CD14-positive monocyte (primary cell): Measurements from ENCODE around the gene LRRIQ1. TPM values are rescaled to one million over a fixed set of nuclear protein-coding genes. Genes with fewer than 3 reads are reported as not detected.

Experiments used
- DNase-seq, 3 donors: peaks; one replicate each; pipeline ENCODE4 v3.0.0-alpha.2; 2011 to 2022
- H2AFZ ChIP-seq: 2 replicates; pipeline ENCODE4 v1.6.0; 2012; ENCODE audit warnings: mild to moderate bottlenecking, low read depth, low read length, inconsistent platforms; ENCODE audit not compliant: insufficient read depth, poor library complexity, severe bottlenecking
- H3K27ac ChIP-seq, 2 donors: 1 replicate in 1 of 2; 2 replicates in 1 of 2; pipeline ENCODE4 v1.5.1; 2012 to 2013; ENCODE audit warnings: low read length in 2 of 2, control low read depth in 1 of 2, inconsistent platforms in 1 of 2, low read depth in 1 of 2, mild to moderate bottlenecking in 1 of 2
- H3K27me3 ChIP-seq, 2 donors: one replicate each; pipeline versions ENCODE4 v1.6.0 to v1.6.1; 2011 to 2013; ENCODE audit warnings: low read length in 2 of 2; ENCODE audit not compliant: control insufficient read depth in 2 of 2, insufficient read depth in 2 of 2
- H3K36me3 ChIP-seq, 2 donors: replicated peaks in 1 of 2; 1 replicate in 1 of 2; 2 replicates in 1 of 2; pipeline versions ENCODE4 v1.5.1 to v1.6.1; 2012 to 2013; ENCODE audit warnings: low read length in 2 of 2, control low read depth in 1 of 2, inconsistent platforms in 1 of 2, mild to moderate bottlenecking in 1 of 2; ENCODE audit not compliant: insufficient read depth in 2 of 2, control insufficient read depth in 1 of 2
- H3K4me1 ChIP-seq, 2 donors: 1 replicate in 1 of 2; 2 replicates in 1 of 2; pipeline versions ENCODE4 v1.5.1 to v1.6.1; 2012 to 2013; ENCODE audit warnings: low read length in 2 of 2, control low read depth in 1 of 2, inconsistent platforms in 1 of 2, mild to moderate bottlenecking in 1 of 2, moderate library complexity in 1 of 2; ENCODE audit not compliant: insufficient read depth in 2 of 2, control insufficient read depth in 1 of 2
- H3K4me2 ChIP-seq: replicated peaks from 2 replicates; pipeline ENCODE3; 2012; ENCODE audit warnings: low read length, moderate library complexity, mild to moderate bottlenecking; ENCODE audit not compliant: poor library complexity, severe bottlenecking; ENCODE audit errors: extremely low read depth
- H3K4me3 ChIP-seq, 3 experiments: fragments of 200-600 bp in 1 of 3; sonication (generic) in 1 of 3; replicated peaks in 1 of 3; 1 replicate in 2 of 3; 2 replicates in 1 of 3; pipeline ENCODE4 v1.5.1; 2011 to 2013; ENCODE audit warnings: low read length in 3 of 3, mild to moderate bottlenecking in 3 of 3, control low read depth in 2 of 3, low read depth in 2 of 3, inconsistent platforms in 1 of 3, moderate library complexity in 1 of 3
- H3K79me2 ChIP-seq: 2 replicates; pipeline ENCODE4 v1.6.0; 2012; ENCODE audit warnings: mild to moderate bottlenecking, control low read depth, inconsistent platforms, low read length, moderate library complexity; ENCODE audit not compliant: insufficient read depth
- H3K9ac ChIP-seq: 2 replicates; pipeline ENCODE4 v1.6.0; 2017; ENCODE audit warnings: low read length, mild to moderate bottlenecking; ENCODE audit not compliant: insufficient read depth, poor library complexity, severe bottlenecking
- H3K9me3 ChIP-seq, 2 donors: replicated peaks in 1 of 2; 1 replicate in 1 of 2; 2 replicates in 1 of 2; pipeline versions ENCODE4 v1.5.1 to v1.6.1; 2012 to 2013; ENCODE audit warnings: low read length in 2 of 2, control low read depth in 1 of 2; ENCODE audit not compliant: control insufficient read depth in 1 of 2, insufficient read depth in 1 of 2
- H4K20me1 ChIP-seq: 2 replicates; pipeline ENCODE4 v1.6.0; 2012; ENCODE audit warnings: mild to moderate bottlenecking, low read length, control low read depth, moderate library complexity; ENCODE audit not compliant: insufficient read depth
- H3K27ac Mint-ChIP-seq, 7 donors: one replicate each; pipeline ENCODE4 v1.8.0; 2020; ENCODE audit warnings: mild to moderate bottlenecking in 7 of 7, mixed read lengths in 7 of 7, moderate library complexity in 6 of 7, inconsistent platforms in 2 of 7
- H3K27me3 Mint-ChIP-seq, 3 donors: one replicate each; pipeline ENCODE4 v1.8.0; 2021 to 2022; ENCODE audit warnings: low read depth in 3 of 3, mild to moderate bottlenecking in 3 of 3, mixed read lengths in 3 of 3, moderate library complexity in 3 of 3, inconsistent platforms in 1 of 3
- H3K36me3 Mint-ChIP-seq, 2 donors: one replicate each; pipeline ENCODE4 v1.8.0; 2020; ENCODE audit warnings: mixed read lengths in 2 of 2, inconsistent platforms in 1 of 2, mild to moderate bottlenecking in 1 of 2
- H3K4me1 Mint-ChIP-seq: one replicate; pipeline ENCODE4 v1.8.0; 2020; ENCODE audit warnings: mild to moderate bottlenecking, mixed read lengths
- H3K4me3 Mint-ChIP-seq, 2 donors: one replicate each; pipeline ENCODE4 v1.8.0; 2020; ENCODE audit warnings: mild to moderate bottlenecking in 2 of 2, mixed read lengths in 2 of 2, moderate library complexity in 1 of 2
- H3K9me3 Mint-ChIP-seq, 7 donors: one replicate each; pipeline ENCODE4 v1.8.0; 2020 to 2022; ENCODE audit warnings: mixed read lengths in 7 of 7, mild to moderate bottlenecking in 6 of 7, moderate library complexity in 6 of 7, inconsistent platforms in 2 of 7
- WGBS: methylation state at CpG from one replicate; pipeline ENCODE4 v1.1.5; 2013; ENCODE audit warnings: missing lambda C conversion rate; ENCODE audit not compliant: insufficient coverage; 5-methylcytosine and 5-hydroxymethylcytosine counted together
- intact Hi-C, 2 donors: fragments of 100-400 bp; cut with micrococcal nuclease; formaldehyde crosslinking; loops; one replicate each; pipeline versions ENCODE4 v1.15.0 to v1.15.1; 2023
- polyA plus RNA-seq, 3 donors: library from polyadenylated mRNA; depleted of rRNA in 1 of 3; unstranded in 2 of 3; stranded (reverse) in 1 of 3; fragments of 300-500 nt in 2 of 3; fragments of >200 nt in 1 of 3; fragmentation: Illumina TruSeq in 2 of 3; gene quantifications; 1 replicate in 2 of 3; 2 replicates in 1 of 3; pipeline ENCODE4 v1.2.3, GENCODE V29; 2012 to 2021
- TF ChIP-seq, protein P1 (sequence below): fragments of 200-600 bp; IDR thresholded peaks from one replicate; pipeline ENCODE4 v1.8.0; 2022; ENCODE audit warnings: antibody characterized with exemption, mild to moderate bottlenecking

Gene LRRIQ1
- polyA plus RNA-seq, 3 donors: not detected

- peaks cover 9% of the 10 kb centered on the region for H3K4me1 Mint-ChIP-seq
- WGBS: 1% methylated on average over 35 of the region's 44 CpGs
- intact Hi-C loops: no loop called here
- H3K36me3 Mint-ChIP-seq: peaks cover 0 to 3% of the 10 kb centered on the region in 2 donors
- no peak for DNase-seq
- H3K27me3 ChIP-seq: peaks cover 62 to 93% of the 10 kb centered on the region in 2 donors
- H3K27me3 Mint-ChIP-seq: peaks cover 73 to 84% (median 81%) of the 10 kb centered on the region in 3 donors
- no peak overlapping the region for H3K9ac ChIP-seq
- H2AFZ ChIP-seq: no peak overlapping the region
- H3K27ac Mint-ChIP-seq: no peak overlapping the region
- peaks cover 0 to 14% (median 9%) of the 10 kb centered on the region in 7 donors for H3K9me3 Mint-ChIP-seq
- H3K27ac ChIP-seq: no peak overlapping the region
- H4K20me1 ChIP-seq: no peaks in the 10 kb centered on the region
- H3K9me3 ChIP-seq: peaks cover 0 to 21% of the 10 kb centered on the region in 2 donors
- TF ChIP-seq, protein P1, sequence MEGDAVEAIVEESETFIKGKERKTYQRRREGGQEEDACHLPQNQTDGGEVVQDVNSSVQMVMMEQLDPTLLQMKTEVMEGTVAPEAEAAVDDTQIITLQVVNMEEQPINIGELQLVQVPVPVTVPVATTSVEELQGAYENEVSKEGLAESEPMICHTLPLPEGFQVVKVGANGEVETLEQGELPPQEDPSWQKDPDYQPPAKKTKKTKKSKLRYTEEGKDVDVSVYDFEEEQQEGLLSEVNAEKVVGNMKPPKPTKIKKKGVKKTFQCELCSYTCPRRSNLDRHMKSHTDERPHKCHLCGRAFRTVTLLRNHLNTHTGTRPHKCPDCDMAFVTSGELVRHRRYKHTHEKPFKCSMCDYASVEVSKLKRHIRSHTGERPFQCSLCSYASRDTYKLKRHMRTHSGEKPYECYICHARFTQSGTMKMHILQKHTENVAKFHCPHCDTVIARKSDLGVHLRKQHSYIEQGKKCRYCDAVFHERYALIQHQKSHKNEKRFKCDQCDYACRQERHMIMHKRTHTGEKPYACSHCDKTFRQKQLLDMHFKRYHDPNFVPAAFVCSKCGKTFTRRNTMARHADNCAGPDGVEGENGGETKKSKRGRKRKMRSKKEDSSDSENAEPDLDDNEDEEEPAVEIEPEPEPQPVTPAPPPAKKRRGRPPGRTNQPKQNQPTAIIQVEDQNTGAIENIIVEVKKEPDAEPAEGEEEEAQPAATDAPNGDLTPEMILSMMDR: no peak
- peaks cover 0 to 6% of the 10 kb centered on the region in 2 donors for H3K4me1 ChIP-seq
- H3K79me2 ChIP-seq: no peaks in the 10 kb centered on the region
- peak overlapping the region in 1 of 3 experiments; percentile 54 for H3K4me3 ChIP-seq
- H3K36me3 ChIP-seq: no peaks in the 10 kb centered on the region
- H3K4me3 Mint-ChIP-seq: peak overlapping the region in 1 of 2 donors; percentile 91
- peak overlapping the region; percentile 61 for H3K4me2 ChIP-seq
Measured at GRCh38 chr12:85279449-85280164, 243.5 kb downstream of the LRRIQ1 start.

DNA sequence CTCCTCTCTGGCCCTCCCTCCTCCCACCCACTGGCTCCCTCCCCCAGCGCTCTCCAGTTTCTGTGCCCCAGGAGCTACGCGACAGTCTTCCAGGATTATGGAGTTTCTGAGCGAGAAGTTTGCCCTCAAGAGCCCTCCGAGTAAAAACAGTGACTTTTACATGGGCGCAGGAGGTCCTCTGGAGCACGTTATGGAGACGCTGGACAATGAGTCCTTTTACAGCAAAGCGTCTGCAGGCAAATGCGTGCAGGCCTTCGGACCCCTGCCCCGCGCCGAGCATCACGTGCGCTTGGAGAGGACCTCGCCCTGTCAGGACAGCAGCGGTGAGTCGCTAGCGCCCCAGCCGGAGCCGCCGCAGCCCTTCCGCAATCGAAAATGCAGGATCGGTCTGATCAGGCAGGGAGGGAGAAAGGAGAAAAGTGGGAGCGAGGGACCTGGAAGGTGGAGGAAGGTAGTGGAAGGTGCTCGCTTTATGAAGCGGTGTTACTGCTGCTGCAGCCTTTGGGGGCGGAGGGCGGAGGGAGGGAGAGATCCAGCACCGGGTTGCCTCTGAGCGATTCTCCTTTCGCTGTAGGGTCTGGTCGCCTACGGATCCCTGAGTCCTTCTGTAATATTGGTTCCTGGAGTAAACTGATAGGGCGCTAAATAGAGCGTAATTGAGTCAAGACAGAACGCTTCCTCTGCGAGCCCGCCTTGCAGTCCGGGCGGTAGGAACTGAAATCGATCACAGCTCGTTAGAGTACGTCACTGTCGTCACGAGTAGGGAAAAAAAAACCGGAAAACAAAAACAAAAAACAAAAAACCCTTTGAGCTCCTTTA lies 244.2 kb downstream of the LRRIQ1 start, which contains the start of gene ALX1:
TSS of gene ALX1 (plus strand) at position 56 of the 819 bp plus-strand sequence. CDS start at position 98, 42 bp downstream.
- H3K9me3 ChIP-seq: peaks cover 0 to 21% of the 10 kb centered on the region in 2 donors
- intact Hi-C loops: no loop called here
- no peak for DNase-seq
- no peak within 1 kb of the TSS for H3K27ac ChIP-seq
- H3K4me1 Mint-ChIP-seq: peaks cover 9% of the 10 kb centered on the region
- peak within 1 kb of the TSS; percentile 61 for H3K4me2 ChIP-seq
- H3K9ac ChIP-seq: no peak within 1 kb of the TSS
- H3K9me3 Mint-ChIP-seq: peaks cover 0 to 14% (median 9%) of the 10 kb centered on the region in 7 donors
- peaks cover 69 to 80% (median 77%) of the 10 kb centered on the region in 3 donors for H3K27me3 Mint-ChIP-seq
- H3K4me3 Mint-ChIP-seq: peak within 1 kb of the TSS; percentile 62 to 91
- no peaks in the 10 kb centered on the region for H4K20me1 ChIP-seq
- 3% methylated on average over 39 of the region's 49 CpGs for WGBS
- peaks cover 60 to 88% of the 10 kb centered on the region in 2 donors for H3K27me3 ChIP-seq
- H2AFZ ChIP-seq: peak within 1 kb of the TSS; percentile 56
- peaks cover 0 to 3% of the 10 kb centered on the region in 2 donors for H3K36me3 Mint-ChIP-seq
- peak within 1 kb of the TSS in 1 of 7 donors; percentile 23 for H3K27ac Mint-ChIP-seq
- H3K4me1 ChIP-seq: peaks cover 0 to 6% of the 10 kb centered on the region in 2 donors
- no peaks in the 10 kb centered on the region for H3K36me3 ChIP-seq
- H3K79me2 ChIP-seq: no peaks in the 10 kb centered on the region
- H3K4me3 ChIP-seq: peak within 1 kb of the TSS in 1 of 3 experiments; percentile 54
- TF ChIP-seq, protein P1: no peak
